ENCODE results near the gene HSPH1. TPM values are rescaled to one million over a fixed set of nuclear protein-coding genes. Genes with fewer than 3 reads are reported as not detected.

Gene HSPH1
- total RNA-seq, 4 donors from 2014 or later, result 13.2 to 110 (median 25.9) TPM

Other genes starting within 250 kb of the HSPH1 start
- under 1 TPM in 1 of 4 donors, not detected in 3; 0.51 TPM for gene TEX26, start 229.2 kb downstream of the HSPH1 start, total RNA-seq
- 10 to 100 TPM in 1 of 4 donors, 1 to 10 TPM in 3; 4.9 to 15.4 (median 8.5) TPM for gene B3GLCT, start 38.1 kb upstream of the HSPH1 start, total RNA-seq

Data from subcutaneous adipose tissue (tissue), 4 donors.